Cardiac septum (tissue), 1 donor: ENCODE data around the gene UCK1. TPM values are rescaled to one million over a fixed set of nuclear protein-coding genes. Genes with fewer than 3 reads are reported as not detected.

Source experiments
- DNase-seq: peaks from one replicate; pipeline ENCODE4 v3.0.0-alpha.2; 2020; ENCODE audit warnings: low spot score
- intact Hi-C: fragments of 100-400 bp; cut with DNase I; formaldehyde crosslinking; loops from one replicate; pipeline ENCODE4 v1.14.0; 2022
- total RNA-seq: library from RNA; stranded (reverse); fragmentation: NEBNext Ultra II Directional; extraction: Animal tissue kit (Norgen Biotek cat#: 25700); gene quantifications from one replicate; pipeline ENCODE4 v1.2.1, GENCODE V29; 2021
- donor health status: DM: no; HTN: no; CAD: no.

Gene UCK1
- total RNA-seq, 1 donor from 2014 or later = 23.9 TPM

- intact Hi-C loops = no loop called here
- peak; percentile 92 for DNase-seq
Observed at GRCh38 chr9:131502781-131503625, 28.1 kb downstream of the UCK1 start, which contains the start of gene POMT1. TSS of gene POMT1 (plus strand) at chr9:131502918. CDS start at chr9:131504219, 1,301 bp downstream.

GRCh38 chr9:131500939-131501541, 30.0 kb downstream of the UCK1 start:
- intact Hi-C loops = no loop called here
- DNase-seq = no peak

- no peak for DNase-seq
- intact Hi-C loops = no loop called here
Observed at GRCh38 chr9:131500377-131500776, 30.7 kb downstream of the UCK1 start.

- DNase-seq = no peak
- intact Hi-C loops = no loop called here
Observed at GRCh38 chr9:131499254-131499767, 31.8 kb downstream of the UCK1 start.

GRCh38 chr9:131496844-131497405, 34.1 kb downstream of the UCK1 start:
- intact Hi-C loops = no loop called here
- no peak for DNase-seq

GRCh38 chr9:131495785-131496184, 35.3 kb downstream of the UCK1 start:
- DNase-seq = no peak
- intact Hi-C loops = no loop called here

- DNase-seq = no peak
- intact Hi-C loops = no loop called here
Observed at GRCh38 chr9:131494296-131494870, 36.7 kb downstream of the UCK1 start.

GRCh38 chr9:131492070-131492469, 39.0 kb downstream of the UCK1 start:
- intact Hi-C loops = no loop called here
- DNase-seq = no peak

GRCh38 chr9:131491001-131491710, 39.9 kb downstream of the UCK1 start:
- DNase-seq = no peak
- intact Hi-C loops = no loop called here

- DNase-seq = no peak
- intact Hi-C loops = no loop called here
Observed at GRCh38 chr9:131490514-131490913, 40.5 kb downstream of the UCK1 start.

GRCh38 chr9:131487621-131488031, 43.4 kb downstream of the UCK1 start:
- DNase-seq = peak; percentile 69
- intact Hi-C loops = no loop called here

- no peak for DNase-seq
- intact Hi-C loops = no loop called here
Observed at GRCh38 chr9:131487001-131487400, 44.1 kb downstream of the UCK1 start.

GRCh38 chr9:131485728-131486422, 45.2 kb downstream of the UCK1 start:
- peak; percentile 43 for DNase-seq
- intact Hi-C loops = no loop called here

- intact Hi-C loops = no loop called here
- peak; percentile 70 for DNase-seq
Observed at GRCh38 chr9:131485206-131485605, 45.9 kb downstream of the UCK1 start.

GRCh38 chr9:131484560-131485185, 46.4 kb downstream of the UCK1 start:
- intact Hi-C loops = no loop called here
- peak; percentile 65 for DNase-seq

- intact Hi-C loops = no loop called here
Observed at GRCh38 chr9:131484051-131484445, 47.0 kb downstream of the UCK1 start.

GRCh38 chr9:131483319-131484050, 47.6 kb downstream of the UCK1 start:
- peak; percentile 76 for DNase-seq
- intact Hi-C loops = no loop called here

More at GRCh38 chr9:131484051-131484445, 47.0 kb downstream of the UCK1 start:
- peak; percentile 56 for DNase-seq
